HepG2 (cell line): ENCODE measurements around the gene SFMBT1. TPM values are rescaled to one million over a fixed set of nuclear protein-coding genes. Genes with fewer than 3 reads are reported as not detected.

Experiments used
- ATAC-seq: fragments of 200-7000 bp; cut with Tn5 transposase; 3 replicates; pipeline ENCODE4 v1.9.1; 2020; ENCODE audit warnings: mild to moderate bottlenecking, moderate library complexity
- BruUV-seq: library from RNA; stranded (reverse); fragments of 400-500 nt; replicated peaks from 2 replicates; lab custom pipeline; 2021; lab: Mats Ljungman, UMichigan
- CTCF ChIA-PET: fragments of 300-600 bp; formaldehyde crosslinking; extraction: SDS; loops from one replicate; lab custom pipeline; 2021; ENCODE audit warnings: low total read pairs, inconsistent platforms, low intra/inter-chr PET ratio; lab: Yijun Ruan, JAX
- POLR2A ChIA-PET: fragments of 350-600 bp; sonication (Branson Sonifier 250); formaldehyde crosslinking; loops from one replicate; lab custom pipeline; 2020; ENCODE audit warnings: antibody characterized with exemption, inconsistent platforms; lab: Yijun Ruan, JAX
- DNase-seq: peaks from one replicate; pipeline ENCODE4 v3.0.0-alpha.2; 2015; ENCODE audit warnings: low spot score
- FAIRE-seq: peaks from 3 replicates; lab custom pipeline; 2011; peaks lifted over from hg19 to GRCh38; lab: Jason Lieb, UNC
- H2AFZ ChIP-seq: one replicate; pipeline ENCODE4 v1.6.1; 2011; ENCODE audit warnings: low read length, inconsistent platforms
- H3K27ac ChIP-seq: fragments of 300-600 bp; 3 replicates; pipeline ENCODE4 v1.8.0; 2011; ENCODE audit warnings: mixed run types, mild to moderate bottlenecking, mixed read lengths, low read length, inconsistent platforms; ENCODE audit not compliant: insufficient read depth; ENCODE audit errors: extremely low read length
- H3K27me3 ChIP-seq, 2 experiments: fragments of 200-600 bp in 1 of 2; 2 replicates in 1 of 2; 3 replicates in 1 of 2; pipeline versions ENCODE4 v1.6.0 to v1.8.0; 2011; ENCODE audit warnings: low read length in 2 of 2, mild to moderate bottlenecking in 2 of 2, moderate library complexity in 2 of 2, inconsistent platforms in 1 of 2; ENCODE audit not compliant: insufficient read depth in 2 of 2, control insufficient read depth in 1 of 2
- H3K36me3 ChIP-seq, 2 experiments: fragments of 200-600 bp in 1 of 2; replicated peaks in 1 of 2; 2 replicates in 1 of 2; 3 replicates in 1 of 2; pipeline versions ENCODE4 v1.5.1 to v1.8.0; 2011; ENCODE audit warnings: low read length in 2 of 2, inconsistent platforms in 1 of 2; ENCODE audit not compliant: insufficient read depth in 2 of 2, control insufficient read depth in 1 of 2
- H3K4me1 ChIP-seq: 2 replicates; pipeline ENCODE4 v1.5.1; 2012; ENCODE audit warnings: low read length, inconsistent platforms; ENCODE audit not compliant: insufficient read depth
- H3K4me2 ChIP-seq: 2 replicates; pipeline ENCODE4 v1.6.0; 2011; ENCODE audit warnings: low read depth, low read length, inconsistent platforms
- H3K4me3 ChIP-seq, 3 experiments: fragments of 200-600 bp in 1 of 3; sonication (generic), shearing (Covaris generic) in 1 of 3; replicated peaks in 1 of 3; 2 replicates each; pipeline ENCODE4 v1.5.1; 2011 to 2016; ENCODE audit warnings: low read length in 3 of 3, inconsistent platforms in 2 of 3, low read depth in 2 of 3, mild to moderate bottlenecking in 2 of 3, control low read depth in 1 of 3, mixed read lengths in 1 of 3; ENCODE audit not compliant: insufficient read depth in 1 of 3
- H3K79me2 ChIP-seq: one replicate; pipeline ENCODE4 v1.6.1; 2011; ENCODE audit warnings: low read length, inconsistent platforms; ENCODE audit not compliant: insufficient read depth
- H3K9ac ChIP-seq: 2 replicates; pipeline ENCODE4 v1.6.0; 2011; ENCODE audit warnings: mild to moderate bottlenecking, low read depth, low read length, inconsistent platforms; ENCODE audit not compliant: insufficient read depth
- H3K9me3 ChIP-seq: 2 replicates; pipeline ENCODE4 v1.5.1; 2012; ENCODE audit warnings: mild to moderate bottlenecking, low read length
- H4K20me1 ChIP-seq: 2 replicates; pipeline ENCODE4 v1.6.0; 2011; ENCODE audit warnings: inconsistent platforms, mild to moderate bottlenecking, low read length, moderate library complexity; ENCODE audit not compliant: insufficient read depth
- ADNP ChIP-seq: sonication (generic); formaldehyde crosslinking; IDR thresholded peaks from 2 replicates; pipeline ENCODE4 v1.4.0; 2020; ENCODE audit warnings: missing genetic modification reagents
- BATF2 ChIP-seq: sonication (generic); formaldehyde crosslinking; IDR thresholded peaks from 2 replicates; pipeline ENCODE4 v1.8.0; 2022; ENCODE audit warnings: mild to moderate bottlenecking, missing genetic modification reagents, moderate library complexity
- KDM1A ChIP-seq: IDR thresholded peaks from 2 replicates; pipeline ENCODE4 v1.6.1; 2016; ENCODE audit warnings: missing compliant biosample characterization
- MBNL3 ChIP-seq: fragments of 250-450 bp; sonication (Bioruptor Pico); conservative IDR thresholded peaks from 2 replicates; pipeline ENCODE4 v1.8.0; 2022; ENCODE audit warnings: mild to moderate bottlenecking, inconsistent platforms
- PITX1 ChIP-seq: sonication (generic); formaldehyde crosslinking; IDR thresholded peaks from 2 replicates; pipeline ENCODE4 v1.5.1; 2020; ENCODE audit warnings: mild to moderate bottlenecking, missing genetic modification reagents
- RFX1 ChIP-seq: fragments of 450-650 bp; IDR thresholded peaks from 2 replicates; pipeline ENCODE4 v1.6.1; 2017
- SNAI1 ChIP-seq: sonication (generic); formaldehyde crosslinking; IDR thresholded peaks from 2 replicates; pipeline ENCODE4 v1.5.0; 2020; ENCODE audit warnings: mild to moderate bottlenecking, missing genetic modification reagents, borderline replicate concordance
- TRIM24 ChIP-seq: sonication (generic); formaldehyde crosslinking; IDR thresholded peaks from 2 replicates; pipeline ENCODE4 v1.8.0; 2022; ENCODE audit warnings: mild to moderate bottlenecking, missing genetic modification reagents
- ZBTB43 ChIP-seq: sonication (generic); formaldehyde crosslinking; conservative IDR thresholded peaks from 2 replicates; pipeline ENCODE4 v1.4.0; 2020; ENCODE audit warnings: missing genetic modification reagents
- ZNF251 ChIP-seq: sonication (generic); formaldehyde crosslinking; IDR thresholded peaks from 2 replicates; pipeline ENCODE4 v1.9.0; 2021; ENCODE audit warnings: mild to moderate bottlenecking, missing genetic modification reagents
- ZNF275 ChIP-seq: sonication (generic); formaldehyde crosslinking; IDR thresholded peaks from 2 replicates; pipeline ENCODE4 v1.8.0; 2022; ENCODE audit warnings: missing genetic modification reagents, mild to moderate bottlenecking, inconsistent platforms, borderline replicate concordance
- ZNF383 ChIP-seq: sonication (generic); formaldehyde crosslinking; IDR thresholded peaks from 2 replicates; pipeline ENCODE4 v1.4.0; 2020; ENCODE audit warnings: missing genetic modification reagents, mild to moderate bottlenecking, borderline replicate concordance
- ZNF496 ChIP-seq: sonication (generic); formaldehyde crosslinking; IDR thresholded peaks from 2 replicates; pipeline ENCODE4 v1.8.1; 2023; ENCODE audit warnings: mild to moderate bottlenecking, moderate library complexity, missing genetic modification reagents; ENCODE audit not compliant: insufficient replicate concordance
- ZNF574 ChIP-seq: sonication (generic); formaldehyde crosslinking; IDR thresholded peaks from 2 replicates; pipeline ENCODE4 v1.4.0; 2020; ENCODE audit warnings: missing genetic modification reagents
- ZNF670 ChIP-seq: sonication (generic); formaldehyde crosslinking; IDR thresholded peaks from 2 replicates; pipeline ENCODE4 v1.8.0; 2022; ENCODE audit warnings: mild to moderate bottlenecking, missing genetic modification reagents, borderline replicate concordance
- ZNF781 ChIP-seq: sonication (generic); formaldehyde crosslinking; IDR thresholded peaks from 2 replicates; pipeline ENCODE4 v1.5.1; 2020; ENCODE audit warnings: borderline replicate concordance, mild to moderate bottlenecking, missing genetic modification reagents; ENCODE audit errors: not compliant biosample characterization
- ZNF784 ChIP-seq: sonication (generic); formaldehyde crosslinking; IDR thresholded peaks from 2 replicates; pipeline ENCODE4 v1.5.1; 2020; ENCODE audit warnings: missing genetic modification reagents, mild to moderate bottlenecking, borderline replicate concordance
- ZNF788 ChIP-seq: sonication (generic); formaldehyde crosslinking; IDR thresholded peaks from 2 replicates; pipeline ENCODE4 v1.5.0; 2020; ENCODE audit warnings: mild to moderate bottlenecking, missing genetic modification reagents, borderline replicate concordance
- ZSCAN25 ChIP-seq: sonication (generic); formaldehyde crosslinking; IDR thresholded peaks from 2 replicates; pipeline ENCODE4 v1.8.0; 2022; ENCODE audit warnings: mild to moderate bottlenecking, missing genetic modification reagents
- WGBS: methylation state at CpG from one replicate; pipeline ENCODE4 v1.1.6; 2017; ENCODE audit warnings: low lambda C conversion rate; 5-methylcytosine and 5-hydroxymethylcytosine counted together
- in situ Hi-C: cut with HindIII; loops from 2 replicates; pipeline ENCODE4 v1.10.0; 2017; ENCODE audit warnings: low pct_unique_long_range_greater_than_20kb; ENCODE audit not compliant: extremely low pct_ligation_motif_present
- intact Hi-C: fragments of 100-400 bp; cut with micrococcal nuclease; formaldehyde crosslinking; loops from one replicate; pipeline ENCODE4 v1.10.0; 2022; ENCODE audit not compliant: unreplicated experiment
- polyA plus RNA-seq, 8 experiments: library from polyadenylated mRNA; depleted of rRNA in 3 of 8; stranded (reverse) in 7 of 8; unstranded in 1 of 8; fragments of >200 nt; fragmentation: Illumina TruSeq in 4 of 8; extraction: Trizol in 4 of 8; gene quantifications; 2 replicates each; pipeline versions ENCODE4 v1.2.1 to v1.2.3, GENCODE V29; 2011 to 2016; ENCODE audit warnings: low read depth in 4 of 8, missing spikeins in 1 of 8, mixed read lengths in 1 of 8; ENCODE audit not compliant: insufficient read depth in 1 of 8
- total RNA-seq, 5 experiments: library from RNA; depleted of rRNA; stranded (reverse); fragments of >200 nt; fragmentation: Illumina TruSeq; extraction: Trizol; gene quantifications; 2 replicates each; pipeline ENCODE4 v1.2.3, GENCODE V29; 2016; ENCODE audit warnings: low read depth in 1 of 5

The SFMBT1 gene
- total and polyA plus RNA-seq, 2 of the 13 experiments (the other 11 are each of a cell fraction or from before 2014, with no cell fraction given), result 3.8 to 12.8 TPM

- H3K9me3 ChIP-seq, result no peaks in the 10 kb centered on the region
- DNase-seq (no peak), FAIRE-seq (no peak), ATAC-seq (no peak)
- no peaks in the 10 kb centered on the region for H3K27me3 ChIP-seq
- no TSS peak for BruUV-seq
- peaks cover under 1% of the 10 kb centered on the region for H3K79me2 ChIP-seq
- no peak overlapping the region for H3K4me2 ChIP-seq
- ChIA-PET CTCF (no interaction called here), POLR2A (no interaction called here)
- in situ Hi-C loops, result no loop called here
- no peak overlapping the region for H2AFZ ChIP-seq
- TF ChIP-seq TRIM24 (CRISPR knock-in tag), result no peak
- no peak for TF ChIP-seq ZNF574 (CRISPR knock-in tag)
- no peak for TF ChIP-seq SNAI1
- no peak for TF ChIP-seq RFX1
- TF ChIP-seq ADNP (CRISPR knock-in tag), result no peak
- TF ChIP-seq ZNF251 (CRISPR knock-in tag), result no peak
- TF ChIP-seq ZNF670 (CRISPR knock-in tag), result no peak
- no peak for TF ChIP-seq BATF2
- TF ChIP-seq ZNF784 (CRISPR knock-in tag), result no peak
- no peak for TF ChIP-seq MBNL3 (CRISPR knock-in tag)
- TF ChIP-seq ZNF788 (CRISPR knock-in tag), result no peak
- no peak for TF ChIP-seq ZNF275 (CRISPR knock-in tag)
- TF ChIP-seq ZNF781 (CRISPR knock-in tag), result no peak
- TF ChIP-seq ZSCAN25 (CRISPR knock-in tag), result no peak
- TF ChIP-seq ZNF496 (CRISPR knock-in tag), result no peak
- no peak for TF ChIP-seq ZNF383 (CRISPR knock-in tag)
- TF ChIP-seq KDM1A, result no peak
- no peak for TF ChIP-seq PITX1 (CRISPR knock-in tag)
- no peak for TF ChIP-seq ZBTB43 (CRISPR knock-in tag)
- H3K27ac ChIP-seq, result no peak overlapping the region
- WGBS, result 89% methylated on average over 5 of the region's 5 CpGs
- intact Hi-C loops, result no loop called here
- peaks cover 5% of the 10 kb centered on the region; the same call in 1 of the 2 replicates for H3K4me1 ChIP-seq
- H4K20me1 ChIP-seq, result no peaks in the 10 kb centered on the region
- no peak overlapping the region for H3K4me3 ChIP-seq
- no peaks in the 10 kb centered on the region; a peak in 1 of 5 replicates for H3K36me3 ChIP-seq
- H3K9ac ChIP-seq, result no peak overlapping the region
Observed at GRCh38 chr3:53016236-53016635, 29.6 kb downstream of the SFMBT1 start.
